Measurements from ENCODE around the gene GPR75. TPM values are rescaled to one million over a fixed set of nuclear protein-coding genes. Genes with fewer than 3 reads are reported as not detected.

The GPR75 gene
- polyA plus RNA-seq, 1 donor from 2014 or later: 1.6 TPM

- no peak overlapping the region for H3K27ac ChIP-seq (ENCODE audit: low read length)
- no peaks in the 10 kb centered on the region for H3K9me2 ChIP-seq (ENCODE audit: insufficient read depth, low read length)
- H2AFZ ChIP-seq (ENCODE audit: low read depth, low read length): no peak overlapping the region
- H3K4me2 ChIP-seq (ENCODE audit: low read length): no peak overlapping the region
- H3K27me3 ChIP-seq (ENCODE audit: insufficient read depth, low read depth, low read length): no peaks in the 10 kb centered on the region
- H4K20me1 ChIP-seq (ENCODE audit: insufficient read depth): no peaks in the 10 kb centered on the region
- no peaks in the 10 kb centered on the region for H3K36me3 ChIP-seq (ENCODE audit: insufficient read depth, low read length)
- H3K4me3 ChIP-seq (ENCODE audit: low read length): no peak overlapping the region
- no peaks in the 10 kb centered on the region for H3K9me3 ChIP-seq (ENCODE audit: low read length)
- TF ChIP-seq EP300 (conservative IDR thresholded peaks at IDR 0.05; ENCODE audit: poor library complexity, severe bottlenecking) (no peak), MXI1 (conservative IDR thresholded peaks at IDR 0.05; ENCODE audit: poor library complexity, severe bottlenecking) (no peak), SMC3 (conservative IDR thresholded peaks at IDR 0.05; ENCODE audit: poor library complexity) (no peak), POLR2AphosphoS5 (IDR thresholded peaks at IDR 0.05) (no peak), RAD21 (conservative IDR thresholded peaks at IDR 0.05) (no peak), REST (IDR thresholded peaks at IDR 0.05; ENCODE audit: borderline replicate concordance) (no peak), EZH2 (IDR thresholded peaks at IDR 0.05; ENCODE audit: borderline replicate concordance, insufficient read depth, low read length, poor library complexity, severe bottlenecking) (no peak), TAF1 (IDR thresholded peaks at IDR 0.05; ENCODE audit: low read depth) (no peak)
- TF ChIP-seq, protein P1, sequence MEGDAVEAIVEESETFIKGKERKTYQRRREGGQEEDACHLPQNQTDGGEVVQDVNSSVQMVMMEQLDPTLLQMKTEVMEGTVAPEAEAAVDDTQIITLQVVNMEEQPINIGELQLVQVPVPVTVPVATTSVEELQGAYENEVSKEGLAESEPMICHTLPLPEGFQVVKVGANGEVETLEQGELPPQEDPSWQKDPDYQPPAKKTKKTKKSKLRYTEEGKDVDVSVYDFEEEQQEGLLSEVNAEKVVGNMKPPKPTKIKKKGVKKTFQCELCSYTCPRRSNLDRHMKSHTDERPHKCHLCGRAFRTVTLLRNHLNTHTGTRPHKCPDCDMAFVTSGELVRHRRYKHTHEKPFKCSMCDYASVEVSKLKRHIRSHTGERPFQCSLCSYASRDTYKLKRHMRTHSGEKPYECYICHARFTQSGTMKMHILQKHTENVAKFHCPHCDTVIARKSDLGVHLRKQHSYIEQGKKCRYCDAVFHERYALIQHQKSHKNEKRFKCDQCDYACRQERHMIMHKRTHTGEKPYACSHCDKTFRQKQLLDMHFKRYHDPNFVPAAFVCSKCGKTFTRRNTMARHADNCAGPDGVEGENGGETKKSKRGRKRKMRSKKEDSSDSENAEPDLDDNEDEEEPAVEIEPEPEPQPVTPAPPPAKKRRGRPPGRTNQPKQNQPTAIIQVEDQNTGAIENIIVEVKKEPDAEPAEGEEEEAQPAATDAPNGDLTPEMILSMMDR (IDR thresholded peaks at IDR 0.05; ENCODE audit: poor library complexity, severe bottlenecking): no peak
- H3K9ac ChIP-seq (ENCODE audit: low read length): no peak overlapping the region
- H3K79me2 ChIP-seq (replicated peaks; ENCODE audit: insufficient read depth, low read length): no peaks in the 10 kb centered on the region
- H3F3A ChIP-seq (ENCODE audit: insufficient read depth, low read length, poor library complexity, severe bottlenecking): no peaks in the 10 kb centered on the region
Observed at GRCh38 chr2:53827398-53828175, 32.2 kb downstream of the GPR75 start.

- Histone ChIP-seq H3K27me3 (ENCODE audit: insufficient read depth, low read depth, low read length) (no peaks in the 10 kb centered on the region), H3K4me3 (ENCODE audit: low read length) (no peak overlapping the region)
Observed at GRCh38 chr2:53826587-53827397, 33.0 kb downstream of the GPR75 start.

More at GRCh38 chr2:53826587-53827397, 33.0 kb downstream of the GPR75 start:
- Histone ChIP-seq H3K9ac (ENCODE audit: low read length) (no peak overlapping the region), H3F3A (ENCODE audit: insufficient read depth, low read length, poor library complexity, severe bottlenecking) (no peaks in the 10 kb centered on the region), H3K79me2 (replicated peaks; ENCODE audit: insufficient read depth, low read length) (no peaks in the 10 kb centered on the region), H2AFZ (ENCODE audit: low read depth, low read length) (no peak overlapping the region), H3K4me2 (ENCODE audit: low read length) (no peak overlapping the region), H3K9me3 (ENCODE audit: low read length) (no peaks in the 10 kb centered on the region), H3K9me2 (ENCODE audit: insufficient read depth, low read length) (no peaks in the 10 kb centered on the region), H3K36me3 (ENCODE audit: insufficient read depth, low read length) (no peaks in the 10 kb centered on the region), H4K20me1 (ENCODE audit: insufficient read depth) (no peaks in the 10 kb centered on the region), H3K27ac (ENCODE audit: low read length) (no peak overlapping the region)
- no peak for TF ChIP-seq SMC3 (conservative IDR thresholded peaks at IDR 0.05; ENCODE audit: poor library complexity)
- no peak for TF ChIP-seq EP300 (conservative IDR thresholded peaks at IDR 0.05; ENCODE audit: poor library complexity, severe bottlenecking)
- TF ChIP-seq EZH2 (IDR thresholded peaks at IDR 0.05; ENCODE audit: borderline replicate concordance, insufficient read depth, low read length, poor library complexity, severe bottlenecking): no peak
- TF ChIP-seq POLR2AphosphoS5 (IDR thresholded peaks at IDR 0.05): no peak
- TF ChIP-seq RAD21 (conservative IDR thresholded peaks at IDR 0.05): no peak
- TF ChIP-seq, protein P1 (IDR thresholded peaks at IDR 0.05; ENCODE audit: poor library complexity, severe bottlenecking): no peak
- TF ChIP-seq TAF1 (IDR thresholded peaks at IDR 0.05; ENCODE audit: low read depth): no peak
- no peak for TF ChIP-seq MXI1 (conservative IDR thresholded peaks at IDR 0.05; ENCODE audit: poor library complexity, severe bottlenecking)
- TF ChIP-seq REST (IDR thresholded peaks at IDR 0.05; ENCODE audit: borderline replicate concordance): no peak
